Epithelial cell of esophagus (primary cell): ENCODE measurements around the gene AVP.
"Not testable (repeated sequence)": the region's sequence is repeated elsewhere in the genome, so short reads cannot be mapped to it uniquely, and the experiment has no call there.

Experiments used
- DNase-seq: peaks from one replicate; pipeline ENCODE4 v3.0.0; 2010; ENCODE audit warnings: low read depth
- H3K4me3 ChIP-seq: 2 replicates; pipeline ENCODE4 v1.5.1; 2011; ENCODE audit warnings: mild to moderate bottlenecking, low read length, control low read depth
- CTCF ChIP-seq: IDR thresholded peaks from 2 replicates; pipeline ENCODE4 v1.5.1; 2011; ENCODE audit warnings: low read depth, mild to moderate bottlenecking, low read length, control low read depth, inconsistent platforms; ENCODE audit not compliant: insufficient read depth; ENCODE audit errors: missing control alignments

Gene AVP

GRCh38 chr20:3084283-3084985, at the start of gene AVP:
TSS of gene AVP (minus strand) at chr20:3084724. CDS start at chr20:3084674, 50 bp downstream.
- TF ChIP-seq CTCF, result no peak
- H3K4me3 ChIP-seq, result no peak within 1 kb of the TSS
- DNase-seq, result no peak

- DNase-seq, result no peak
- H3K4me3 ChIP-seq, result no peak overlapping the region
- no peak for TF ChIP-seq CTCF
Measured at GRCh38 chr20:3134151-3134550, 49.6 kb upstream of the AVP start.

- no peak overlapping the region for H3K4me3 ChIP-seq
- no peak for TF ChIP-seq CTCF
- DNase-seq, result no peak
Measured at GRCh38 chr20:3133155-3133554, 48.6 kb upstream of the AVP start.

GRCh38 chr20:3130051-3130600, 45.6 kb upstream of the AVP start:
- no peak for DNase-seq
- TF ChIP-seq CTCF, result no peak
- no peak overlapping the region for H3K4me3 ChIP-seq

GRCh38 chr20:3129094-3129493, 44.6 kb upstream of the AVP start:
- no peak for DNase-seq
- TF ChIP-seq CTCF, result no peak
- no peak overlapping the region for H3K4me3 ChIP-seq

- no peak for TF ChIP-seq CTCF
- DNase-seq, result no peak
Measured at GRCh38 chr20:3128275-3128984, 43.9 kb upstream of the AVP start.

GRCh38 chr20:3126527-3126859, 42.0 kb upstream of the AVP start:
- H3K4me3 ChIP-seq, result no peak overlapping the region
- no peak for TF ChIP-seq CTCF
- DNase-seq, result no peak

More at GRCh38 chr20:3128275-3128984, 43.9 kb upstream of the AVP start:
- no peak overlapping the region for H3K4me3 ChIP-seq

- DNase-seq, H3K4me3 ChIP-seq: not testable (repeated sequence)
Measured at GRCh38 chr20:3125776-3126526, 41.4 kb upstream of the AVP start.

GRCh38 chr20:3124773-3125560, 40.4 kb upstream of the AVP start:
- not testable (repeated sequence) for DNase-seq, H3K4me3 ChIP-seq
